AG04450 (cell line): ENCODE data around the gene LRRK1. TPM values are rescaled to one million over a fixed set of nuclear protein-coding genes. Genes with fewer than 3 reads are reported as not detected.

Experiments used
- CTCF ChIA-PET: fragments of 300-600, 350-600 bp; formaldehyde crosslinking; extraction: SDS; loops from one replicate; lab custom pipeline; 2022; ENCODE audit warnings: antibody characterized with exemption, inconsistent platforms; lab: Charles Lee
- POLR2A ChIA-PET: fragments of 350-600 bp; formaldehyde crosslinking; extraction: SDS; loops from one replicate; lab custom pipeline; 2021; ENCODE audit warnings: antibody characterized with exemption, inconsistent platforms; lab: Yijun Ruan, JAX
- DNase-seq: peaks from one replicate; pipeline ENCODE4 v3.0.0-alpha.2; 2011; ENCODE audit warnings: low read depth, low spot score
- H3K27ac ChIP-seq: one replicate; pipeline ENCODE4 v1.5.1; 2012; ENCODE audit warnings: low read depth, low read length, control low read depth
- H3K27me3 ChIP-seq: one replicate; pipeline ENCODE4 v1.6.0; 2012; ENCODE audit warnings: low read length; ENCODE audit not compliant: control insufficient read depth, insufficient read depth
- H3K4me3 ChIP-seq: 2 replicates; pipeline ENCODE4 v1.5.1; 2011; ENCODE audit warnings: mild to moderate bottlenecking, low read depth, low read length, control low read depth
- H3K9me3 ChIP-seq: 2 replicates; pipeline ENCODE4 v1.5.1; 2012; ENCODE audit warnings: low read length; ENCODE audit not compliant: control insufficient read depth, insufficient read depth
- polyA plus RNA-seq: library from polyadenylated mRNA; depleted of rRNA; stranded (reverse); fragments of >200 nt; gene quantifications from 2 replicates; pipeline ENCODE4 v1.2.3, GENCODE V29; 2011
- TF ChIP-seq, protein P1 (sequence below): IDR thresholded peaks from 2 replicates; pipeline ENCODE4 v1.5.1; 2011; ENCODE audit warnings: low read depth, low read length, control low read depth, inconsistent platforms

Gene LRRK1
- polyA plus RNA-seq, 1 experiment = 5.6 TPM

DNA sequence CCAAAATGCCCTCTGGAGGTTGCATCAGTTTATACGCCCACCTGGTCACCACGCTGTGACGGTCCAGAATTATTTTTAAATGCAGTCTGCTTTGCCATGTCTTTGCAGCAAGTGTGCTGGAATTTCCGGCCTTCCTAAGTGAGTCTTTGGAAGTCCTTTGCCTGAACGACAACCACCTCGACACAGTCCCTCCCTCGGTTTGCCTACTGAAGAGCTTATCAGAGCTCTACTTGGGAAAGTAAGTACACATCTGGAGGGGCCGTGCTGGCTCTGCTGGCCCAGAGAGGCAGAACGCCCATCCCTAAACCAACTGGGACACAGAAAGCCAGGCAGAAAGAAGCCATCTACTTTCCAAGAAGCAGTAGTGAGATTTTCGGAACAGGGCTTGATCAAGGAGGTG lies 101.8 kb downstream of the LRRK1 start:
- DNase-seq = no peak
- POLR2A ChIA-PET = interaction anchor here (1.5 kb wide), 1 partner anchor 231 kb away, joined by 3 read pairs; the partner anchor contains the start of gene CHSY1
- CTCF ChIA-PET = interaction anchor here (0.7 to 3.9 kb wide), 4 partner anchors 12 to 237 kb away, joined by 3 to 48 read pairs (median 15); no protein-coding TSS in a partner anchor
- TF ChIP-seq, protein P1, sequence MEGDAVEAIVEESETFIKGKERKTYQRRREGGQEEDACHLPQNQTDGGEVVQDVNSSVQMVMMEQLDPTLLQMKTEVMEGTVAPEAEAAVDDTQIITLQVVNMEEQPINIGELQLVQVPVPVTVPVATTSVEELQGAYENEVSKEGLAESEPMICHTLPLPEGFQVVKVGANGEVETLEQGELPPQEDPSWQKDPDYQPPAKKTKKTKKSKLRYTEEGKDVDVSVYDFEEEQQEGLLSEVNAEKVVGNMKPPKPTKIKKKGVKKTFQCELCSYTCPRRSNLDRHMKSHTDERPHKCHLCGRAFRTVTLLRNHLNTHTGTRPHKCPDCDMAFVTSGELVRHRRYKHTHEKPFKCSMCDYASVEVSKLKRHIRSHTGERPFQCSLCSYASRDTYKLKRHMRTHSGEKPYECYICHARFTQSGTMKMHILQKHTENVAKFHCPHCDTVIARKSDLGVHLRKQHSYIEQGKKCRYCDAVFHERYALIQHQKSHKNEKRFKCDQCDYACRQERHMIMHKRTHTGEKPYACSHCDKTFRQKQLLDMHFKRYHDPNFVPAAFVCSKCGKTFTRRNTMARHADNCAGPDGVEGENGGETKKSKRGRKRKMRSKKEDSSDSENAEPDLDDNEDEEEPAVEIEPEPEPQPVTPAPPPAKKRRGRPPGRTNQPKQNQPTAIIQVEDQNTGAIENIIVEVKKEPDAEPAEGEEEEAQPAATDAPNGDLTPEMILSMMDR = no peak
- H3K27me3 ChIP-seq = no peaks in the 10 kb centered on the region
- H3K4me3 ChIP-seq = no peak overlapping the region
- no peak overlapping the region for H3K27ac ChIP-seq
- H3K9me3 ChIP-seq = no peaks in the 10 kb centered on the region

DNA sequence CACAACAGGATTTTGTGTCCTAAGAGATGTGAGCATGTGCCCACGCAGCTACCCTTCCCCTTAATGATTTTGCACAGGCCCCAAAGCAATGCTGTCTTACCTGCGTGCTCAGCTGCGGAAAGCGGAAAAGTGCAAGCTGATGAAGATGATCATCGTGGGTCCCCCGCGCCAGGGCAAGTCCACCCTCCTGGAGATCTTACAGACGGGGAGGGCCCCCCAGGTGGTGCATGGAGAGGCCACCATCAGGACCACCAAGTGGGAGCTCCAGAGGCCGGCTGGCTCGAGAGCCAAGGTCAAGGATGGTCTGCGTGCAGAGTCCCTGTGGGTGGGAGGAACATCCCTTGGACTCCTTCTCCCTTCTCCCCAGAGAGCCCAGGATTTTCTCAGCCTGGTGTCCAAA lies 103.1 kb downstream of the LRRK1 start:
- no peaks in the 10 kb centered on the region for H3K9me3 ChIP-seq
- no peak overlapping the region for H3K27ac ChIP-seq
- DNase-seq = no peak
- no peaks in the 10 kb centered on the region for H3K27me3 ChIP-seq
- ChIA-PET CTCF (interaction anchor here (1.5 to 2.2 kb wide), 2 partner anchors 8 to 14 kb away, joined by 3 to 15 read pairs; no protein-coding TSS in a partner anchor), POLR2A (interaction anchor here (0.6 kb wide), 1 partner anchor 139 kb away, joined by 3 read pairs; no protein-coding TSS in a partner anchor)
- no peak overlapping the region for H3K4me3 ChIP-seq
- TF ChIP-seq, protein P1 = no peak

DNA sequence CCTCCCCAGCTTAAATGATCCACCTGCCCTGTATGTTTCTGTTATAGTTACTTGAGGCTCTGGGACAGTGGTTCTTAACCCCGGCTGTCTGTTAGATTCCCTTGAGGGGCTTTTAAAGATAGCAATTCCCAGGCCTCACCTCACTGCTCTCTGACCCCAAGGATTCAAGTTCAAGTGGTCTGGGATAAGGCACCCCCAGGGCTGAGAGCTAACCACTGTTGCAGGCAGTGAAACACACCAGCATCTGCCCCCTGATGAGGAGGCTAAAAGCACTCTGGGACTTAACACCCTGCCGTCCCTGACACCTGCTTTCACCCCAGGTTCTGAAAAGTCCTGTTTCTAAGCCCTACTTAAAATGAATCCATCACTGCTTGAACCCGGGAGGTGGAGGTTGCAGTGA lies 103.7 kb downstream of the LRRK1 start:
- ChIA-PET CTCF (interaction anchor here (1.3 to 2.2 kb wide), 3 partner anchors 9 to 14 kb away, joined by 3 to 15 read pairs (median 3); no protein-coding TSS in a partner anchor), POLR2A (interaction anchor here (0.5 to 1.4 kb wide), 2 partner anchors 166 to 245 kb away, joined by 4 to 6 read pairs; no protein-coding TSS in a partner anchor)
- no peaks in the 10 kb centered on the region for H3K27me3 ChIP-seq
- H3K27ac ChIP-seq = peak overlapping the region; percentile 99
- H3K9me3 ChIP-seq = no peaks in the 10 kb centered on the region
- no peak for DNase-seq
- TF ChIP-seq, protein P1 = no peak
- no peak overlapping the region for H3K4me3 ChIP-seq

DNA sequence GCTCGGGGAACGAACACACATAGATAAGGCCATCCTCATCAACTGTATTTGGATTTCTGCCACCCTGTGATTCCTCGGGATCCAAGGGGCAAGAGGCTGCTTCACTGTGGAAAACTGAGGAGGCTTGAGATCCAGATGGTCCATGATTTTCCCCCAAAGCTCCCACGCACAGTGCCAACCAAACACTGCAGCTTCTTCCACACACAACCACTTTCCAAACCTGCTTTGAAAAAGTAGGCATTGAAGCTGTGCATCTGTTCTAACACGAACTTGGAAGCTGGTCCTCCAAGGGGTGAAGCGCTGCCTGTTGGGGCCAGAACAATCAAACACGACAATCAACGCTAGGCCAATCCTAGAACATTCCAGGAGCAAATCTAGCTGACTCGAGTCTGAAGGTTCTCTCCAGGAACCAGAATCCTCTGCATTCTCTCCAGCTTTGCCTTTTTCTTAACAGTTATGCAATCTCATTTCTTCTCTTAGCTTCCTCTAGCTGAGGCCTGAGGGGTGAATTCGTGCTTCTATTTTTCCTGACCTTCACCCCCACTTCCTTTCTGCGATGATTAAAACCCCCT lies 104.4 kb downstream of the LRRK1 start:
- Histone ChIP-seq H3K9me3 (no peaks in the 10 kb centered on the region), H3K27ac (peak overlapping the region; percentile 99), H3K27me3 (no peaks in the 10 kb centered on the region), H3K4me3 (no peak overlapping the region)
- DNase-seq = no peak
- ChIA-PET POLR2A (interaction anchor here (0.5 to 1.6 kb wide), 5 partner anchors 12 to 244 kb away, joined by 3 to 7 read pairs (median 4); partner anchors contain the start of gene CHSY1), CTCF (interaction anchor here (0.6 to 2.2 kb wide), 9 partner anchors 8 to 235 kb away, joined by 3 to 15 read pairs (median 4); partner anchors contain the start of gene CHSY1)
- TF ChIP-seq, protein P1 = no peak
